Hepatic stellate cell (primary cell): ENCODE results near the gene HTRA3.
A peak's percentile ranks its signal among the peaks of the same experiment; 100 is the strongest.

Source experiments
- DNase-seq: peaks from one replicate; pipeline ENCODE4 v3.0.0; 2011; ENCODE audit warnings: low spot score

HTRA3 gene

GRCh38 chr4:8311101-8312068, 41.8 kb downstream of the HTRA3 start:
- no peak for DNase-seq

DNA sequence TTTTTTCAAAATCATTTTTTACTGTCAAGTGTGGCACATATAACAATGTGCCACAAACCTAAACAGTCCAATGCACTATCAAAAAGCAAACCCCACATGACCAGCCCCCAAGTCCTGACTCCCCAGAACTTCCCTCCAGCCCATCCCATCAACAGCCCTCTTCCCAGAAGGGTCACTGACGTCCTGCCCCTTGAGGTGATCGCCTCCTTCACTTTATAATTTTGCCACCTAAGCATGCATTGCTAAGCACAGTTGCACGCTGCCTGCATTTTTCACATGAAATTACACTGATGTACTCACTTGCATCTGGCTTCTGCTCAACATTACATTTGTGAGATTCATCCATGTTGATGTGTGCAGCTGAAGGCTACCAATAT, 42.5 kb downstream of the HTRA3 start:
- DNase-seq = no peak

DNA sequence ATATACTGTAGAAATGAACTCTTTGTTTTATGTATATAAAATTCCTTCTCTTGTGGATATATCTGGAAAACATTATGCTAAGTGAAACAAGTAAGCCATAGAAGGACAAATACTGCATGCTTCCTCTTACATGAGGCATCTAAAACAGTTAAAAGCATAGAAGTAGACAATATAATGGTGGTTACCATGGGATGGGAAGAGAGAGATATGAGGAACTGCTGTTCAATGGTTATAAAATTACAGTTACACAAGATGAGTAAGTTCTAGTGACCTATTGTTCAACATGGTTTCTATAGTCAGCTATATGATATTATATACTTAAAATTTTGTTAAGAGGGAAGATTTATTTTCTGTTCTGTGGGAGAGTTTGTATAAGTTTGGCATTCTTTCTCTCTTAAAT, 43.4 kb downstream of the HTRA3 start:
- DNase-seq = no peak

- no peak for DNase-seq
Measured at GRCh38 chr4:8314691-8315255, 45.2 kb downstream of the HTRA3 start.

DNA sequence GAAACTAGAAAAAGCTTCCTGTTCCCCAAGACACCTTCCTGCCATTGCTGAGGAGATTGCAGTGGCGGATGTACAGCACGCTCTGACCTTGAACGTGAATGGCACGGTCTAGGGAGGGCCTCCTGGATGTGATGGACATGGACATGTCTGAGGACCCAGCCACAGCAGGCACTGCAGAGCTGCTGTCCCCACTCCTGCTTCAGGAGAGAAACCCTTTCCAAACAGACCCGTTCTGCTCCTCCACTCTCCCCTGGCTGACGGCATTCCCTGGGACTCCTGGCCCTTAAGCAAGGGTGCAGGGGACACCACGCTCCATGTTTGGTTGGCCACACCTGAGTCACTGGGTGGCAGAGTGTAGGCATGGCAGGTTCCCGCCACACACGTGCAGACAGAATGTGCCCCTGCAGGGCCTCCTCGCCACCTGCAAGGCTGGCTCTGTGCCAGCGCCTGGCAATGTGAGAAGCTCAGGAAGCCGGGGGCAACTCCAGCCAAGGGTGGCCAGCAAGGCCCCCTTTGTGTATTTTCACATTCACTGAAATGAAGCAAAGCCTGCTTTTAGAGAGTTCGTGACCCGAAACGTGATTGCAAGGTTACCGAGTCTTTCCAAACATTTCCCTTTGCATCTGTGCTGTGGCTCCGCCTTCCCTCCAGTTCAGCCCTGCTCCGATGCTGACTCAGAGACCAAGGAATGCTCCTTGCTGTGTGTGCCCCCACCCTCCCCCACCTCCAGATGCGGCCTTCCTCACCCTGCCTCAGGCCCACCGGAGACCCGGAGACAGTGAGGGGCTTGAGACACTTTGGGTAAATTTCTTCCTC, 46.1 kb downstream of the HTRA3 start:
- peak; percentile 93 for DNase-seq

GRCh38 chr4:8316251-8316771, 46.8 kb downstream of the HTRA3 start:
- no peak for DNase-seq

- no peak for DNase-seq
Measured at GRCh38 chr4:8316911-8317351, 47.4 kb downstream of the HTRA3 start.

DNA sequence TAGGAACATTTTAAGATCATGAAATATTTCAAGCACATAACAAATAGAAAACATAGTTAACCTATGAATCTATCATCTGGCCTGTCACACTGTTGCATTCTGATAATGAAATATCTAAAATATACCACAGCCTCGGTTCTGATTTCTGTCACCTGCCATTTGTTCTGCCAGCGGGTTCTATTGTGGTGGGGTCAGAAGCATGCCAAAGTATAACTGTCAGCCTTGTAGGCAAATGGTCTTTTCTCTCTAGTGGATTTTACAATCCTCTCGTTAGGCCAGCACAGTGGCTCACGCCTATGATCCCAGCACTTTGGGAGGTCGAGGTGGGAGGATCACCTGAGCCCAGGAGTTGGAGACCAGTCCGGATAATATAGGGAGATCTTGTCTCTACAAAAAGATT, 47.9 kb downstream of the HTRA3 start:
- no peak for DNase-seq

GRCh38 chr4:8318509-8318908, 49.0 kb downstream of the HTRA3 start:
- DNase-seq = no peak

- no peak for DNase-seq
Measured at GRCh38 chr4:8319061-8319460, 49.5 kb downstream of the HTRA3 start.

GRCh38 chr4:8319731-8320385, 50.3 kb downstream of the HTRA3 start:
- no peak for DNase-seq

- no peak for DNase-seq
Measured at GRCh38 chr4:8320386-8320750, 50.8 kb downstream of the HTRA3 start.

- DNase-seq = no peak
Measured at GRCh38 chr4:8321220-8321619, 51.7 kb downstream of the HTRA3 start.

DNA sequence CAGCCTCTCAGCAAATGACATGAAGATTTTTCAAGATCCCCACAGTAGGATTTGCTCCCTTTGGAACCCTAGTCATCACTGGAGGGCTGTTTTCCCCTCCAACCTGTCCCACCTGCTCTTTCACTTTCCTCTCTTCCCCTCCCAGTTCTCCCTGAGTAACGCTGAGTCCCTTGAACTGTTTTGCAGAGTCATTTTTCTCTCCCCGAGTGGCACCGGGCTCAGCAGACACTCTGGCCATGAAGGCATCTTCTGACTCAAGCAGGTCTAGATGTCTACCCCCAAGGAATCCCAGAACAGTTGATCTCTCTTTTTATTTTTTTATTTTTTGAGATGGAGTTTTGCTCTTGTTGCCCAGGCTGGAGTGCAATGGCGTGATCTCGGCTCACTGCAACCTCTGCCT, 52.2 kb downstream of the HTRA3 start:
- DNase-seq = no peak

- no peak for DNase-seq
Measured at GRCh38 chr4:8322794-8323704, 53.5 kb downstream of the HTRA3 start.

DNA sequence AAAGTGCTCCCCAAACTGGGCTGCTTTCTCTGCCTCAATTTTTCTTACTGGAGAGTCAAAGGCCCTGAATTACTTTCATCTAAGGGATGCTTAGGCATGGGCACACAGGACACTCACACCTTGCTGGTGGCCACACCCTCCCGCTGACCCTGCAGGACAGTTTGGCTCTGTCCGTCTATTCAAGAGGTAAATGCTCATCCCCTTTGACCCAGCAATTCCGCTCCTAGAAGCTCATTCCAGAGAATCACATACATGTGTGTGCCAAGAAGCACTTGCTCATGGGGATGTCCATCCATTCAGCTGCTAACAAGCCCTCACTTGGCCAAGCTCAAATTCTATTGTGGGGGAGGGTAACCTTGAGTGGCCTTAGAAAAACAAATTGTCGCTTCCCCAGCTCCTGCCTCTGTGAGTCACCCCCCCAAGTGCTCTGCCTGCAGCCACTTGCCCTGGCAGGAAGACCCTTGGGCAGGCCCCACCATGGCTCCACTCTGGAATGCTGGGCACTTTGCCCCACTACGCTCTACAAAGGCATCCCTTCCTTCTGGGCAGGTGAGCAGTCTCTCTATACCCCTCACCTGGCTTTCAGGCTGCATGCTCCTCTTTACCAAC, 54.5 kb downstream of the HTRA3 start:
- no peak for DNase-seq

DNA sequence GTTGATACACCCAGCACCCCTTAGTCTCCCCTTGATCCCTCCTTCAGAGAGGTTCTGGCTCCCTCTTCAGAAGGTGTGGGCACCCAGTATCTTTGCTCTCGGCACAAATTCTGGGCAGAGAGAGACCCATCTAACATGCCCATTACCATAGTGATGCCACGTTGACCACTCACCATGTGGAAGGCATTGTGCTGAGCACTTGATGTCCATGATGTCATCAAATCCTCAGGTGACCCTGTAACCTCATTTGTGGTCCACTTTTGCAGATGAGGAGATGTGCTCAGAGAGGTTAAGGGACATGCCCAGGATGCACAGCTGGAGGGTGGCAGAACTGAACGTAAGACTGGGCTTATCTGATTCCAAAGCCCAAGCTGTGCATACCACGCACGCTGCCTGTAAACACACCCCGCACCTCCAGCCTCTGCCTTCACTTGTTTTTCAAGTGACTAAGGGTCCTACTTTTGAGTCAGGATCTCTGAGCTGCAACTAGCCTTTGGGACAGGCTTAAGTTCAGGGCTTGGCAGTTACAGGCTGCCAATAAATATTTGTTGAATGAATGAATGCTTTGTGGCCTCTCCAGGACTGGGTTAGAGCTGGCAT, 55.2 kb downstream of the HTRA3 start:
- no peak for DNase-seq

GRCh38 chr4:8325291-8325973, 55.9 kb downstream of the HTRA3 start:
- DNase-seq = no peak

GRCh38 chr4:8326206-8326605, 56.7 kb downstream of the HTRA3 start:
- DNase-seq = no peak
